Activated CD4-positive, CD25-positive, alpha-beta regulatory T cell treated with anti-CD3 and anti-CD28 coated beads, Interleukin-2, amount 50 U/mL, for 72 hours (primary cell): ENCODE measurements around the gene ZNF121.

Experiments used
- DNase-seq: peaks from one replicate; pipeline ENCODE4 v3.0.0; 2021

ZNF121 gene

GRCh38 chr19:9538183-9539058, 45.9 kb downstream of the ZNF121 start, which contains the start of gene ZNF426:
TSS of gene ZNF426 (minus strand) at chr19:9538645. CDS start at chr19:9536232, 2,413 bp downstream.
- DNase-seq: peak; percentile 84

GRCh38 chr19:9535934-9536333, 48.4 kb downstream of the ZNF121 start:
- no peak for DNase-seq

DNA sequence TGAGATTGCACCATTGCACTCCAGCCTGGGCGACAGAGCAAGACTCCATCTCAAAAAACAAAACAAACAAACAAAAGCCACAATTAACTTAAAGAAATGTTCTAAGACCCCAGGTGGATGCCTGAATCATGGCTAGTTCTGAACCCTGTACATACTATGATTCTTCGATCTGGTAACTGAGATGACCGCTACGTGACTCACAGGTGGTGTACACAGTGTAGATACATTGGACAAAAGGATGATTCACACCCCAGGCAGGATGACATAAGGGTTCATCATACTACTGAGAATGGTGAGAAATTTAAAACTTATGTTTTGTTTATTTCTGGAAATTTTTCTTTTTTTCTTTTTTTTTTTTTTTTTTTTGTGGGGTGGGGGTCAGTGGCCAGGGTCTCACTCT, 52.4 kb downstream of the ZNF121 start:
- DNase-seq: no peak

DNA sequence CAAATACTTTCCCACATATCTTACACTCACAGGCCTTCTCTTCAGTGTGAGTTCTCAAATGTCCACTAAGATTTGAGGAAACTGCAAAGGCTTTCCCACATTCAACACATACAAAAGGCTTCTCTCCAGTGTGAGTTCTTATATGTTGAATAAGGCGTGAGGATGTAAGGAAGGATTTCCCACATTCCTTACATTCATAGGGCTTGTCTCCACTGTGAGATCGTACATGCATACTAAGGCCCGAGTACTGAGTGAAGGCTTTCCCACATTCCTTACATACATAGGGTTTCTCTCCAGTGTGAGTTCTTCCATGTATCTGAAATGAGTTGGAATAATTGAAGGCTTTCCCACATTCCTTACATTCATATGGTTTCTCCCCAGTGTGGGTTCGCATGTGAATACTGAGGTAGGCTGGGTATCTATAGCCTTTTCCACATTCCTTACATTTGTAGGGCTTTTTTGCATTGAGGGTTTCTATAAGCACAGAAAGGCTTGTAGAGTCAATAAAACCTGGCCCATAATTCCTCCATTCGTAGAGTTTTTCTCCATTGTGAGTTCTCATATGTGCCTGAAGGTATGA, 55.5 kb downstream of the ZNF121 start:
- DNase-seq: no peak

DNA sequence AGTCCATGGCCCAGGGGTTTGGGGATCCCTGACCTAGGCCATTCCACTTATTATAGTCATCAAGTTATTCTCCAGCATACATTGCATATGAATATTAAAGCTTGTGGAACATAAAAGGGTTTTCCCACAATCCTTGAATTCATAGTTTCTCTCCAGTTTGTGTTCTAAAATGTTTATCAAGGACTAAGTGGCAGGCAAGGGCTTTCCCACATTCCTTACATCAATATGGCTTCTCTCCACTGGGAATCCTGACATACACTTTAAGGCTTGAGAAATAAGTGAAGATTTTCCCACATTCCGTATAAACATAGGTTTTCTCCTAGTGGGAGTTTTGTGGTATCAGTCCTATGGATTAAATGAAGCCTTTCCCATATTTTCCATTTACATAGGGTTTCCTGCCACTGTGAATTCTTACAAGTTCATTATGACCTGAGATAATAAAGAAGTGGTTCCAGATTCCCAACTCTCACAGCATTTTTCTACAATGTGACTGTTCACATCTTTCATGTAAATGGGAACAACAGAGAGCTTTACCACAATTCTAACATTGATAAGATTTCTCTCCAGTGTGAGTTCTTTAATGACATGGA, 60.3 kb downstream of the ZNF121 start:
- no peak for DNase-seq
